GM18909 (cell line): ENCODE results near the gene OR2D2.
A peak's percentile ranks its signal among the peaks of the same experiment; 100 is the strongest.
"Not testable (repeated sequence)": the region's sequence is repeated elsewhere in the genome, so short reads cannot be mapped to it uniquely, and the experiment has no call there.

Experiments
- ATAC-seq: cut with Tn5 transposase; IDR thresholded peaks from one replicate; pipeline ENCODE4 v1.9.1; 2021; ENCODE audit warnings: mild to moderate bottlenecking; ENCODE audit not compliant: unreplicated experiment, poor library complexity

The OR2D2 gene

GRCh38 chr11:6887711-6888110 is 4.6 kb downstream of the OR2D2 start:
- not testable (repeated sequence) for ATAC-seq

- no peak for ATAC-seq
Measured at GRCh38 chr11:6882751-6883150, 9.5 kb downstream of the OR2D2 start.

- ATAC-seq: no peak
Measured at GRCh38 chr11:6876914-6877313, 15.4 kb downstream of the OR2D2 start.

GRCh38 chr11:6876325-6876724 is 16.0 kb downstream of the OR2D2 start, which contains the start of gene OR10A4:
TSS of gene OR10A4 (plus strand) at chr11:6876625. CDS start at chr11:6876648, 23 bp downstream.
- no peak for ATAC-seq

- ATAC-seq: no peak
Measured at GRCh38 chr11:6875761-6876160, 16.5 kb downstream of the OR2D2 start.

- ATAC-seq: no peak
Measured at GRCh38 chr11:6871278-6871677, 21.0 kb downstream of the OR2D2 start.

GRCh38 chr11:6864438-6864837 is 27.9 kb downstream of the OR2D2 start:
- no peak for ATAC-seq

GRCh38 chr11:6862961-6863360 is 29.3 kb downstream of the OR2D2 start, which contains the start of gene OR10A2:
TSS of gene OR10A2 (plus strand) at chr11:6863057. CDS start at chr11:6869755, 6,698 bp downstream.
- no peak for ATAC-seq

GRCh38 chr11:6856871-6857270 is 35.4 kb downstream of the OR2D2 start:
- peak; percentile 71 for ATAC-seq

- ATAC-seq: no peak
Measured at GRCh38 chr11:6855971-6856541, 36.2 kb downstream of the OR2D2 start.

GRCh38 chr11:6854801-6855200 is 37.5 kb downstream of the OR2D2 start:
- ATAC-seq: not testable (repeated sequence)

- no peak for ATAC-seq
Measured at GRCh38 chr11:6850526-6850925, 41.8 kb downstream of the OR2D2 start.

- ATAC-seq: no peak
Measured at GRCh38 chr11:6845383-6845782, 46.9 kb downstream of the OR2D2 start, which contains the start of gene OR10A5. TSS of gene OR10A5 (plus strand) at chr11:6845683. CDS start at chr11:6845683, 0 bp downstream.

GRCh38 chr11:6844356-6844755 is 47.9 kb downstream of the OR2D2 start:
- ATAC-seq: no peak

GRCh38 chr11:6843670-6844069 is 48.6 kb downstream of the OR2D2 start:
- no peak for ATAC-seq

- ATAC-seq: no peak
Measured at GRCh38 chr11:6841694-6842093, 50.6 kb downstream of the OR2D2 start.
